GM13976 (cell line): ENCODE results near the gene DNAH8.

Experiments used
- DNase-seq: peaks from one replicate; pipeline ENCODE4 v3.0.0; 2012; ENCODE audit warnings: low spot score
- in situ Hi-C: fragments of 300-500 bp; cut with MboI; formaldehyde crosslinking; loops from one replicate; pipeline ENCODE4 v1.12.0; 2022; ENCODE audit warnings: low sequenced_read_pairs, mixed read lengths, inconsistent platforms; ENCODE audit not compliant: unreplicated experiment
- TF ChIP-seq, protein P1 (sequence below): IDR thresholded peaks from 2 replicates; pipeline ENCODE4 v1.5.1; 2012; ENCODE audit warnings: borderline replicate concordance, mild to moderate bottlenecking; ENCODE audit not compliant: insufficient read depth; ENCODE audit errors: extremely low read depth, missing control alignments, control extremely low read depth

The DNAH8 gene

DNA sequence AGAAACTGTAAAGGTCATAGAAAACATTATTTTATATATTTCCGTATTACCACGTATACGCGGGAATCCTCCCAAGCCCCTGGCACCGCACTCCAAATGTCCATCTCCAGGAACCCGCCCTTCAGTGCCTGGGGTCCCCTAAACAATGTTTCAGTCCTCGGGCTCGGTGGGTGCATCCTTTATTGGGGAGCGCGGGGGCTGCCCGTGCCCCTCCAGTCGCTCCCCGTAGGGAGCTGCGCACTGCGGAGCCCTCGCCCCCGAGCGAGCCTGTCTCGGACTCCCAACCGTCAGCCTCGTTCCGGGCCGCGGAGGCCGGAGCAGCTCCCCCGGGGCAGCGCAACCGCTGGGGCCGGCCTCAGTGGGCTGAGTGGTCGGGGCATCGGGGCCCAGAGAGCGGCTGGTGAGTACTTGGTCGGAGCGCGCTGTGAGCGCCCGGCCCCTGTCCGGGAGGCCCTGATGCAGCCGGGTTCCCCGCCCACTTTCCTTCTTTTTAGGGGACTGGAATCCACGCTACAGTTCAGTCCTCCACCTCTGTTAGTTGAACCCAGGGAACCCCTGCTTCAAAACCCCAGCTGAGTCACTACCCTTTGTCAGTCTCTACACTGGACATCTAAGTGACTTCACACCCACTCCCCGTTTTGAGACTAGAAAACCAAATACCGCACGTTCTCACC is at the start of gene DNAH8:
Gene DNAH8, plus strand, starts transcription at position 296 of the 674 bp plus-strand sequence. CDS start 7,499 bp downstream, outside the sequence.
- TF ChIP-seq, protein P1, sequence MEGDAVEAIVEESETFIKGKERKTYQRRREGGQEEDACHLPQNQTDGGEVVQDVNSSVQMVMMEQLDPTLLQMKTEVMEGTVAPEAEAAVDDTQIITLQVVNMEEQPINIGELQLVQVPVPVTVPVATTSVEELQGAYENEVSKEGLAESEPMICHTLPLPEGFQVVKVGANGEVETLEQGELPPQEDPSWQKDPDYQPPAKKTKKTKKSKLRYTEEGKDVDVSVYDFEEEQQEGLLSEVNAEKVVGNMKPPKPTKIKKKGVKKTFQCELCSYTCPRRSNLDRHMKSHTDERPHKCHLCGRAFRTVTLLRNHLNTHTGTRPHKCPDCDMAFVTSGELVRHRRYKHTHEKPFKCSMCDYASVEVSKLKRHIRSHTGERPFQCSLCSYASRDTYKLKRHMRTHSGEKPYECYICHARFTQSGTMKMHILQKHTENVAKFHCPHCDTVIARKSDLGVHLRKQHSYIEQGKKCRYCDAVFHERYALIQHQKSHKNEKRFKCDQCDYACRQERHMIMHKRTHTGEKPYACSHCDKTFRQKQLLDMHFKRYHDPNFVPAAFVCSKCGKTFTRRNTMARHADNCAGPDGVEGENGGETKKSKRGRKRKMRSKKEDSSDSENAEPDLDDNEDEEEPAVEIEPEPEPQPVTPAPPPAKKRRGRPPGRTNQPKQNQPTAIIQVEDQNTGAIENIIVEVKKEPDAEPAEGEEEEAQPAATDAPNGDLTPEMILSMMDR: no peak
- in situ Hi-C loops: no loop called here
- DNase-seq: peak; percentile 40

DNA sequence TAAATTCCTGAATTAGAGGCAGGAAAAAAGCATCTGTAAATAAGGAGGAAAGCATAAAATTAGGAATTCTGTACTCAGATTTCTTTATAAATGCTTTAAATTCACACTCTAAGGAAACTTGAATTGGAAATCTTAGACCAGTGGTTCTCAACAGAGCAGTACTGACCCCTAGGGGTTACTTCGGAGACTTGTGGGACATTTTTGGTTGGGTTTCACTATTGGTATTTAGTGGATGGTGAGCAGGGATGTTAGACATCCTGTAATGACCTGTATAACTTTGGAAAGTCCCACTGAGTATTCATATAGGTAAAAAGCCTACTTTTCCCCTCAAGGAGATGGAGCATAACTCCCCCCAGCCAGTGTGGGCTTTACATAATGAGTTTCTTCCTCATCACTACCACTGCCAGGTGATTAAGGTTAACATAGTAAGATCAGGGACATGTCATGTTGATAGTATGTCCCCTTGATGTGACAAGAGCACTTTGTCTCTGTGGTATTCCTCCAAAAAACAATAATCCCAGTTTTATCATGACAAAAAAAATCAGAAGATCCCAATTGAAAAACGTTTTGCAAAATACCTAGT is 43.1 kb upstream of the DNAH8 start:
- in situ Hi-C loops: loop anchor here (25.0 kb wide), 1 partner anchor 960 kb away; no protein-coding TSS in a partner anchor

DNA sequence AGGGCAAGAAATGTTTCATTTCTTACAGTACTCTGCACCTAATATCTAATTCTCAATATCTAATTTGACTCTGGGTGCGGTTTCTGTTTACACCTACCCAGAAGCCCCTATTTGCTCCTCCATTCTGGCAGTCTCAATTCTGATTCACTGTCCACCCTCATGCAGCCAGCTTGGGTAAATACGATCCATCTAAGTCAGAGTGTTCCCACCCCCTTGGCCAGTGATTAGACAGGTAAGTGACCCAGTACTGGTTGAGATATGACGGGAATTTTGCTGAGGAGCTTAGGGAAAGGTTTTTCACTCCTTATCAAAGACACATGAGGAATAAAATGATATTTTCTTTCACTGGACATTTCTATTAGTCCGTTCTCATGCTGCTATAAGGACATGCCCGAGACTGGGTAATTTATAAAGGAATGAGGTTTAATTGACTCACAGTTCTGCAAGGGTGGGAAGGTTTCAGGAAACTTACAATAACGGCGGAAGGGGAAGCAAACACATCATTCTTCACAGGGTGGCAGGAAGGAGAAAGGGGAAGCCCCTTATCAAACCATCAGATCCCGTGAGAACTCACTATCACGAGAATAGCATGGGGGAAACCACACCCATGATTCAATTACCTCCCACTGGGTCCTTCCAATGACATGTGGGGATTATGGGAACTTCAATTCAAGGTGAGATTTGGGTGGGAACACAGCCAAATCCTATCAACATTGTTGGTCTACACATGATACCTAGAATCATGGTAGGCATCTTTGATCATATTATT is 41.5 kb upstream of the DNAH8 start:
- no peak for DNase-seq
- in situ Hi-C loops: loop anchor here (25.0 kb wide), 1 partner anchor 961 kb away; no protein-coding TSS in a partner anchor
- TF ChIP-seq, protein P1: no peak

More for the DNA sequence above, 43.1 kb upstream of the DNAH8 start:
- peak; percentile 75 for DNase-seq
- TF ChIP-seq, protein P1: peak; percentile 58

GRCh38 chr6:38676236-38676973 is 38.7 kb upstream of the DNAH8 start:
- DNase-seq: no peak
- TF ChIP-seq, protein P1: no peak
- in situ Hi-C loops: no loop called here

DNA sequence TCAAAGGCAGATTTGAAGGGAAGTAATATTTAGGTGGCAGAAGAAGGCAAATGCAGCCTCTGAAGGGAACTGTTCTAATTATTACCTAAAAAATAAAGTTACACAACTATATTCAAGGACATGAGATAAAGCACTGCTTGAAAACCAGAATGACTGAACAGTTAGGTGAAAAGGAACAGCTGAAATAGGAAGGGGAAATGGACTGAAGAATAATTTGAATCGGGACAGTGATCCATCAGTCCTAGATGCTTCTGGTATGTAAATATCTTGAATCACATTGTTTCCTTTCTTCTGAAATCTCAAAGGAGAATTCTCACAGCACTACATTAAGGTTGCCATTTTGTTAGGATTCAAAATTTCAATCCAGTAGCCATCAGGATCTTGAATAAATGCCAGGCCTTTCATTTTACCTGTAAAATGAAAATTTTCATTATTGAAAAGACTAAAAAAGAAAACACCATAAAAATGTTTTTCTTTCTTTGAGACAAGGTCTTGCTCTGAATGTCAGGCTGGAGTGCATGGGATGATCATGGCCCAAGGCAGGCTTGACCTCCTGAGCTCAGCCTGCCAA is 38.1 kb upstream of the DNAH8 start:
- in situ Hi-C loops: no loop called here
- TF ChIP-seq, protein P1: no peak
- no peak for DNase-seq
